Fibroblast of pulmonary artery (primary cell): ENCODE measurements around the gene FSTL1.

Experiments used
- DNase-seq: peaks from one replicate; pipeline ENCODE4 v3.0.0-alpha.2; 2010; ENCODE audit warnings: low read depth
- H3K4me3 ChIP-seq: replicated peaks from 2 replicates; pipeline ENCODE4 v1.5.1; 2011; ENCODE audit warnings: low read depth, mild to moderate bottlenecking, control low read depth, low read length, moderate library complexity
- TF ChIP-seq, protein P1 (sequence below): IDR thresholded peaks from 2 replicates; pipeline ENCODE4 v1.5.1; 2011; ENCODE audit warnings: mild to moderate bottlenecking, control low read depth, low read length, inconsistent platforms; ENCODE audit errors: missing control alignments

The FSTL1 gene

DNA sequence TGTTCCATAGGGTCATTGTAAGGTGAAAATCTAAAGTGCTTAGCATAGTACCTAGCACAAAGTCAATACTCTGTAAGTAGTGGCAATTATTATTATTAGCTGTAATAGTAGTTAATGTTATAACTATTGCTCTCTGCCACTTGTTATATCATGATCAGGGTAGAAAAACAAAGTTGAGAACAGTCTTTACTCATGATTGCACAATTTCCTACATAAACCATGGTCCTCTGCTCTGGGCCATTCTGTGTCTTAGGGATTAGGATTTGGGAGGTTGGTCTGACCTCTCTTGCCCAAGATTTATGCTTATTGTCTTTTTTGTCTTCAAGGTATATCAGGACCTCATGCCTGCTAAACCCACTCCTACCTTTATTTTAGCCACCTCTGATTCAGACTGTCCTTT is 97.3 kb downstream of the FSTL1 start:
- TF ChIP-seq, protein P1, sequence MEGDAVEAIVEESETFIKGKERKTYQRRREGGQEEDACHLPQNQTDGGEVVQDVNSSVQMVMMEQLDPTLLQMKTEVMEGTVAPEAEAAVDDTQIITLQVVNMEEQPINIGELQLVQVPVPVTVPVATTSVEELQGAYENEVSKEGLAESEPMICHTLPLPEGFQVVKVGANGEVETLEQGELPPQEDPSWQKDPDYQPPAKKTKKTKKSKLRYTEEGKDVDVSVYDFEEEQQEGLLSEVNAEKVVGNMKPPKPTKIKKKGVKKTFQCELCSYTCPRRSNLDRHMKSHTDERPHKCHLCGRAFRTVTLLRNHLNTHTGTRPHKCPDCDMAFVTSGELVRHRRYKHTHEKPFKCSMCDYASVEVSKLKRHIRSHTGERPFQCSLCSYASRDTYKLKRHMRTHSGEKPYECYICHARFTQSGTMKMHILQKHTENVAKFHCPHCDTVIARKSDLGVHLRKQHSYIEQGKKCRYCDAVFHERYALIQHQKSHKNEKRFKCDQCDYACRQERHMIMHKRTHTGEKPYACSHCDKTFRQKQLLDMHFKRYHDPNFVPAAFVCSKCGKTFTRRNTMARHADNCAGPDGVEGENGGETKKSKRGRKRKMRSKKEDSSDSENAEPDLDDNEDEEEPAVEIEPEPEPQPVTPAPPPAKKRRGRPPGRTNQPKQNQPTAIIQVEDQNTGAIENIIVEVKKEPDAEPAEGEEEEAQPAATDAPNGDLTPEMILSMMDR: no peak
- peak; percentile 23 for DNase-seq

DNA sequence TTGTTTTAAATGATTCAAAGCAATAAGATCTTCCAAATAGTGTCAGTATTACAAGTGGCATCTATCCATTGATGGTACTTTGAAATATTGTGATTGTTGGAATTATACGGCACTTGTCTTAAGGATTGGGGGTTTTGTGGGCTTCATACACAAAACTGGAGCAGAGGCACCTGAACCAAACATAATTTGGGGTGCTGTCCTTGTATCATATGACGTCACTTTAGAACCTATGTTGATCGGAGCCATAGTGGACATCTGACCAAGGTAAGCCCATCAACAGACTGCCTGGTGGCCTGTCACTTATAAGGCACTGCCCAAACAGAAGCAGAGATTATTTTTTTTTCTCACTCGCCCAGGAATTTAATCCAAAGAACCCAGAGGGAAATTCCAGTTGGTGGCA is 98.8 kb downstream of the FSTL1 start:
- TF ChIP-seq, protein P1: no peak
- no peak overlapping the region for H3K4me3 ChIP-seq
- no peak for DNase-seq

More for the DNA sequence above, 97.3 kb downstream of the FSTL1 start:
- H3K4me3 ChIP-seq: no peak overlapping the region

DNA sequence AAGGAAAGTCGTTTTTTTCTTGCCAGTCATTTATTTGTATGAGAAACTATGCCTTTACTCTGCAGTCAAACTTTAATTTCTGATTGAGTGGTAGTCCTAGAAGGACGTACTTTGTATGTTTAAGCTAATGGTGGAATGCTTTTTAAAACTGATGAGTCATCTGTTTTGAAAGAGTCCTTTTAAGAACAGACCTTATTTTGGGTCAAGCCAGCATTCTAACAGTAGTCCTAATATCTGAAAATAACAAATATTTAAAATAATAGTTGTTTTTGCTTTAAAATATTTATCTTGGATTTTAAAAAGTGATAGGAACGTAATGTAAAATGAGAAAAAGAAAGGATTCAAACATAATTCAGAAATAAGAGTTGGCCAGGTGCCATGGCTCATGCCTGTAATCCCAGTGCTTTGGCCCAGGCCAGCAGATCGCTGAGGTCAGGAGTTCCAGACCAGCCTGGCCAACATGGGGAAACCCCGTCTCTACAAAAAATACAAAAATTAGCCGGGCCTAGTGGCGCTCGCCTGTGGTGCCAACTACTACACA is 100.3 kb downstream of the FSTL1 start:
- H3K4me3 ChIP-seq: peak overlapping the region; percentile 83
- DNase-seq: peak; percentile 82
- TF ChIP-seq, protein P1: no peak

DNA sequence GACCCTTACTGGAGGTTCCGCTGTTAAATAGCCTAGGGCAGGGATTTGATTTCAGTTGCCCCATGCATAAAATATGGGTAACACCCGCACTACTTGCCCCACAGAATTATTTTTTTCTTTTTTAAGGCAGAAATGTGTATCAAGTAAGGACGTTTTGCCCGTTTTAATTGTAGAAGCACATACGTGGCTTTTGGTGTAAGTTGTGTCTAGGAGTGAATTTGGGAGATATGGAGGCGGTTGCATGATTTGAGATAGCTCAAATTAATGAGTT is 101.0 kb downstream of the FSTL1 start:
- TF ChIP-seq, protein P1: no peak
- no peak for DNase-seq
- H3K4me3 ChIP-seq: peak overlapping the region; percentile 83

DNA sequence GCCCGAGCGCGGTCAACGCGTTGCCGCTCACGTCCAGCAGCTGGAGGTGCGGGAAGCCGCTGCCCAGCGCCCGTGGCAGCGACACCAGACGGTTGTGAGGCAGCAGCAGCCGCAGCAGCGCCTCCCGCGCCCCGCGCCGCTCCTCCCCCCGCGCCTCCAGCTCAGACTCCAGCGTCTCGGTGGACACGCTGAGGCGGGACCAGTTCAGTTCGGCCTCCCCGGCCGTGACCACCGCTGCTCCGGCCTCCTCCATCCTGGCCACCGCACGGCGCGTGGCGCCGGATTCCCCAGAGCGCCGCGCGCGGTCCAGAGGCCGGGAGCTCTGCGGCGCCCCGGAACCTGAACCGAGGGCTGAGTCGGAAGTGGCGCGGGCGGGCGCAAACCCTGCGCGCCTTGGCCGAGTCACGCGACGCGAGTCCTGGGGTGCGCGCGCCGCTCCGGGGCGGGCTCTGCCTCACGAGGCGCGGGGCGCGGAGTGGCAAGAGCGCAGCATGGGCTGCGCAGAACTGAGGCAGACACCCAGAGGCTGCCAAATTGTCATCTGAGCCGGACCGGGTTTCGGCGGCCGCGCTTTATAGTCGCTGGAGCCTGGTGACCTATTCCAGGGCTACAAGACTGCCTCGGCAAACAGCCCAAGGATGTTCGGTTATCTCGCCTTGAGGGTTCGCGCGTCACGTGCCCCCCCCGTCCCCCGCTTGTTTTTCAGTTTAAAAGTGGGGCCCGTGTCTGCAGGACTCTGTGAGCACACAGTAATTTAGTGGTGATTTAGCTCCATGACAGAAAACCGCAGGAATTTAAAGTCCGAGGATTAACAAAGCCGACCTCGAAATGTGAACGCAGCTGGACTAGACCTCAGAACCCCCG is 101.6 kb downstream of the FSTL1 start, which contains the start of gene LRRC58:
LRRC58 (minus strand) TSS at position 364 of the 864 bp plus-strand sequence; CDS start at position 253, 111 bp downstream.
- DNase-seq: peak; percentile 94
- peak within 1 kb of the TSS; percentile 83 for H3K4me3 ChIP-seq
- TF ChIP-seq, protein P1: no peak

DNA sequence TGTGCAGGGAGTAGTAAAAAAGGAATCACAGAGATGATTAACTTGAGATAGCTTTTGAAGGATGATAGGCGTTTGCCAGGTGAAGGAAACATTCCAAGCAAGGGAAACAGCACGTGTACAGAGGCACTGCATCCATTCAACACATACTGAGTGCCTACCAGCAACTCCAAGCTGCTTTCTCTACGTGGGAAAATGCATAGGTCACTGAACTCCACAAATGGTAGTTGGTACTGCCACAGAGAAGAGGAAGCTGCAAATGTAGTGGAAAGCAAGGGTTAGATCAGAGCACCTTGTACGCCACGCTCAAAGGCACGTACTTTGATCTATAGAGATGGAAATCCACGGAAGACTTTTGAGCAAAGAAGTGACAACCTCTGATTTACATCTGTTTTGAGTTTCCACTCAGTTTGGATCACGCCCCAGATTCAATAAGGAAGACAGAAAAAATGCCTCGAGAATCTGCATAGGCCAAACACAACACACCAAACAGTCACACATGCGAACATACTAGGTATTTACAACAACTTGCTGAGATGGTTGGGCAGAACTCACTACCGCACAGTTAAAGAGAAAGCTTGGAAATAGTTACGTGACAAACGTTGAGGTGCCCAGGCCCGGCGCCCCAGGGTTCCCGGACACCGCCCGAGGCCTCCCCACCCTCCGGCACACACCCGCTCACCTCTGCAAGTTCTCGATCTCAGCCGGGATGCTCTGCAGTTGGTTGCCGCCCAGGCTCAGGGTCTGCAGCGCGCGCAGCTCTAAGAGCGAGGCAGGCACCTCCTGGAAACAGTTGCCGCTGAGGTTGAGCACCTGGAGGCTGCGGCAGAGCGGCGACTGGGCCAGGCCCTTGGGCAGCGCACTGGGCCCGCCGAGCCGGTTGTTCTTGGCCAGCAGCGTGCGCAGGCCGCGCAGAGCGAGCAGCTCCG is 102.5 kb downstream of the FSTL1 start:
- TF ChIP-seq, protein P1: no peak
- H3K4me3 ChIP-seq: peak overlapping the region; percentile 83
- no peak for DNase-seq
